Omental fat pad (tissue), 4 donors: ENCODE results near the gene TTC6. TPM values are rescaled to one million over a fixed set of nuclear protein-coding genes. Genes with fewer than 3 reads are reported as not detected.

Experiments
- ATAC-seq: fragments of 150-250 bp; one replicate; pipeline ENCODE4 v1.9.1; 2016; ENCODE audit warnings: mild to moderate bottlenecking, moderate library complexity; ENCODE audit not compliant: low FRiP score
- DNase-seq: peaks from one replicate; pipeline ENCODE4 v3.0.0-alpha.2; 2019; ENCODE audit warnings: low spot score
- total RNA-seq, 4 donors: library from RNA; depleted of rRNA; stranded (reverse); fragments of >200 nt; gene quantifications; one replicate each; pipeline ENCODE4 v1.1.0, GENCODE V29; 2016
- TF ChIP-seq, protein P1 (sequence below), 3 donors: fragments of 450-650 bp; IDR thresholded peaks; one replicate each; pipeline ENCODE4 v1.5.1; 2016 to 2017; ENCODE audit warnings: antibody characterized with exemption in 3 of 3, mild to moderate bottlenecking in 3 of 3, moderate library complexity in 2 of 3

TTC6 gene
- total RNA-seq, 4 donors from 2014 or later: not detected

DNA sequence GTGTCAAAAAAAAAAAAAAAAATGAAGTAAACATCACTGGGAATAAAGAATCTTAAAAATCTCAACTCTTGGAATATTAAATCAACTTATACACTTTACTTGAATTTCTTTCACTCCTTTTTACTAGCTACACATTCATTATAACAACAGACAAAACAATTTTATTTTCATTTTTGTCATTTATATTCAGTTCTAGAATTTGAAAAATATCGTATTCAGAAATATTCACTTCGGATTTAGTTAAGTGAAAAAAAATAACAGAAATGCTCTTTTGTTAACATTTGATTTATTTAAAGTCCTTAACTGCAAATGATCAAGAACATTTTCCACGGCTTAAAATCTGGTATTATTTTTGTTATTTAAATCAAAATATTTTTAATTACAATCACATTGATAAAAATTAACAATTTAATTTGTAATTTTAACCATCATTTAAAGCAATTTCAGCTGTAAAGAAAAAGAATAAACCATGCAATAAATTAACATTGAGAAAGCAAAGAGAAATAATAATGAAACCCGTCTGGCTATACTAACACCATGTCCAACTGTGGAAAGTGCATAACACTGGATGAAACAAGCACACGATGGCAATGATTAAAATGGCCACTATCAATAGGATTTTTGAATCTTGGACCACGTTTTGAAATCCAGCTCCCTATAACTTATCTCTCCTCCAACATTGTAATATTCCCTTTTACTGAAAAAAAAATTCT lies 5.6 kb upstream of the TTC6 start:
- TF ChIP-seq, protein P1, sequence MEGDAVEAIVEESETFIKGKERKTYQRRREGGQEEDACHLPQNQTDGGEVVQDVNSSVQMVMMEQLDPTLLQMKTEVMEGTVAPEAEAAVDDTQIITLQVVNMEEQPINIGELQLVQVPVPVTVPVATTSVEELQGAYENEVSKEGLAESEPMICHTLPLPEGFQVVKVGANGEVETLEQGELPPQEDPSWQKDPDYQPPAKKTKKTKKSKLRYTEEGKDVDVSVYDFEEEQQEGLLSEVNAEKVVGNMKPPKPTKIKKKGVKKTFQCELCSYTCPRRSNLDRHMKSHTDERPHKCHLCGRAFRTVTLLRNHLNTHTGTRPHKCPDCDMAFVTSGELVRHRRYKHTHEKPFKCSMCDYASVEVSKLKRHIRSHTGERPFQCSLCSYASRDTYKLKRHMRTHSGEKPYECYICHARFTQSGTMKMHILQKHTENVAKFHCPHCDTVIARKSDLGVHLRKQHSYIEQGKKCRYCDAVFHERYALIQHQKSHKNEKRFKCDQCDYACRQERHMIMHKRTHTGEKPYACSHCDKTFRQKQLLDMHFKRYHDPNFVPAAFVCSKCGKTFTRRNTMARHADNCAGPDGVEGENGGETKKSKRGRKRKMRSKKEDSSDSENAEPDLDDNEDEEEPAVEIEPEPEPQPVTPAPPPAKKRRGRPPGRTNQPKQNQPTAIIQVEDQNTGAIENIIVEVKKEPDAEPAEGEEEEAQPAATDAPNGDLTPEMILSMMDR (IDR thresholded peaks at IDR 0.05): no peak
- no peak for DNase-seq
- no peak for ATAC-seq

- ATAC-seq (no peak), DNase-seq (no peak)
- TF ChIP-seq, protein P1 (IDR thresholded peaks at IDR 0.05): no peak
Measured at GRCh38 chr14:37590428-37591139, 4.8 kb upstream of the TTC6 start.

- DNase-seq (no peak), ATAC-seq (no peak)
- TF ChIP-seq, protein P1 (IDR thresholded peaks at IDR 0.05): no peak
Measured at GRCh38 chr14:37591311-37591940, 4.0 kb upstream of the TTC6 start.

DNA sequence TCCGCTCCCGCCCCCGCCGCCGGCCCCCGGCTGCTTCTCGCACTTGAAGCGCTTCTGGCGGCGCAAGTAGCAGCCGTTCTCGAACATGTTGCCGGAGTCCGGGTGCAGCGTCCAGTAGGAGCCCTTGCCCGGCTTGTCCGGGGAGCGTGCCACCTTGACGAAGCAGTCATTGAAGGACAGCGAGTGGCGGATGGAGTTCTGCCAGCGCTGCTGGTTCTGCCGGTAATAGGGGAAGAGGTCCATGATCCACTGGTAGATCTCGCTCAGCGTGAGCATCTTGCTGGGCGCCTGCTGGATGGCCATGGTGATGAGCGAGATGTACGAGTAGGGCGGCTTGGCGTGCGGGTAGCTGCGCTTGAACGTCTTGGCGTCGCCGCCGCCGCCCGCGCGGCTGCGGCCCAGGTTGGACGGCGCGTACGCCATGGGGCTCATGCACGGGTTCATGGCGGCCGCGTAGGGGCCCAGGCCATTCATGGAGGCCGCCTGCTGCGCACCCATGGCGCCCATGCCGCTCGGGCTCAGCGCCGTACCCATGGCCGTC lies 3.4 kb upstream of the TTC6 start:
- ATAC-seq: no peak
- TF ChIP-seq, protein P1 (IDR thresholded peaks at IDR 0.05): no peak
- DNase-seq: no peak

GRCh38 chr14:37592482-37593408 lies 2.7 kb upstream of the TTC6 start:
- ATAC-seq: no peak
- no peak for DNase-seq
- TF ChIP-seq, protein P1 (IDR thresholded peaks at IDR 0.05): no peak

- no peak for ATAC-seq
- no peak for DNase-seq
- TF ChIP-seq, protein P1 (IDR thresholded peaks at IDR 0.05): no peak
Measured at GRCh38 chr14:37593511-37594237, 1.8 kb upstream of the TTC6 start.
